ENCODE measurements around the gene ZC3HAV1.

DNA sequence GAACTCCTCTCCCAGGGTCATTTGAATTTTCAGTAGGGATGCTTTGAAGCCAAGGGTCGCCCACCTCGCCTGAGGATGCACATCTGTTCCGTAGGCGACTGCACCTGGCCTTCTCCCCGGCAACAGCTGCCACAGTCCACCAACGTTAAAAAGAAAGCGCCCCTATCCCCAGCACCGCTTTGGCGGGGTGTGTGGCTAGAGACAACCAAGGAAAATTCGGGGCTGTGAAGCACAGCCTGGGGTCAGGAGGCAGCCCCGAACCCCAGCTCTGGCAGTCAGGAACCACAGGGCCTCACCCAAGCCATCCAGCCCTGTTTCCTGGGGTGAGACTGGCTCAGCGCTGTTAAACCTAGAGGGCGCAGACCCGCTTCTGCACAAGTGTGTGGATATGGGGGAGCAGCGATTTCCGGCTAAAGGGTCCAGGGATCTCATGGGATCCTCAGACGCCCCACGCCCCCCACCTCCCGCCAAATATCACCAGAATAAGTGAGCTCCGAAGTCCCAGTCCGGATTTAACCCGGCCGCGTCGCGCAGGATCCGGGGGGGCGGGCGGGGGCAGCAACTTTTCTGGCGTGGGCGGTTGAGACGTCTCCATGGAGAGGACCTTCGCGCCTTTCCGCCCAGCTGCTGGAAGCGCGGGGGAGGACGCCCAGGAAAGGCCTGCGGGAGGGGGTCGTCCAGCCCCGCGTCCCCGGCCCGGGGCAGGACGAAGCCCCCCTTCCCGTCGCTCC lies 74.5 kb downstream of the ZC3HAV1 start:
- TF ChIP-seq, protein P1, sequence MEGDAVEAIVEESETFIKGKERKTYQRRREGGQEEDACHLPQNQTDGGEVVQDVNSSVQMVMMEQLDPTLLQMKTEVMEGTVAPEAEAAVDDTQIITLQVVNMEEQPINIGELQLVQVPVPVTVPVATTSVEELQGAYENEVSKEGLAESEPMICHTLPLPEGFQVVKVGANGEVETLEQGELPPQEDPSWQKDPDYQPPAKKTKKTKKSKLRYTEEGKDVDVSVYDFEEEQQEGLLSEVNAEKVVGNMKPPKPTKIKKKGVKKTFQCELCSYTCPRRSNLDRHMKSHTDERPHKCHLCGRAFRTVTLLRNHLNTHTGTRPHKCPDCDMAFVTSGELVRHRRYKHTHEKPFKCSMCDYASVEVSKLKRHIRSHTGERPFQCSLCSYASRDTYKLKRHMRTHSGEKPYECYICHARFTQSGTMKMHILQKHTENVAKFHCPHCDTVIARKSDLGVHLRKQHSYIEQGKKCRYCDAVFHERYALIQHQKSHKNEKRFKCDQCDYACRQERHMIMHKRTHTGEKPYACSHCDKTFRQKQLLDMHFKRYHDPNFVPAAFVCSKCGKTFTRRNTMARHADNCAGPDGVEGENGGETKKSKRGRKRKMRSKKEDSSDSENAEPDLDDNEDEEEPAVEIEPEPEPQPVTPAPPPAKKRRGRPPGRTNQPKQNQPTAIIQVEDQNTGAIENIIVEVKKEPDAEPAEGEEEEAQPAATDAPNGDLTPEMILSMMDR (IDR thresholded peaks at IDR 0.05): no peak
- TF ChIP-seq POLR2A (IDR thresholded peaks at IDR 0.05): no peak

Measured in adrenal gland (tissue), 5 donors.